Ishikawa (cell line): ENCODE measurements around the gene RAD51C.
A peak's percentile ranks its signal among the peaks of the same experiment; 100 is the strongest.

Source experiments
- CEBPB ChIP-seq: IDR thresholded peaks from 2 replicates; pipeline ENCODE4 v1.6.1; 2012
- CREB1 ChIP-seq: IDR thresholded peaks from 2 replicates; pipeline ENCODE4 v1.6.1; 2012; ENCODE audit warnings: low read depth
- EGR1 ChIP-seq: IDR thresholded peaks from 2 replicates; pipeline ENCODE4 v1.6.1; 2012
- EP300 ChIP-seq: IDR thresholded peaks from 2 replicates; pipeline ENCODE4 v1.6.1; 2012; ENCODE audit warnings: borderline replicate concordance
- FOXM1 ChIP-seq: IDR thresholded peaks from 2 replicates; pipeline ENCODE4 v1.6.1; 2012; ENCODE audit warnings: low read depth, borderline replicate concordance
- NFIC ChIP-seq: IDR thresholded peaks from 2 replicates; pipeline ENCODE4 v1.6.1; 2012
- RAD21 ChIP-seq: IDR thresholded peaks from 2 replicates; pipeline ENCODE4 v1.6.1; 2012; ENCODE audit warnings: low read depth
- TAF1 ChIP-seq: IDR thresholded peaks from 2 replicates; pipeline ENCODE4 v1.6.1; 2012; ENCODE audit warnings: low read depth, mild to moderate bottlenecking
- TCF12 ChIP-seq: IDR thresholded peaks from 2 replicates; pipeline ENCODE4 v1.6.1; 2012; ENCODE audit warnings: low read depth
- TEAD4 ChIP-seq: IDR thresholded peaks from 2 replicates; pipeline ENCODE4 v1.6.1; 2012
- YY1 ChIP-seq: IDR thresholded peaks from 2 replicates; pipeline ENCODE4 v1.6.1; 2012; ENCODE audit warnings: low read depth
- ZBTB7A ChIP-seq: IDR thresholded peaks from 2 replicates; pipeline ENCODE4 v1.6.1; 2012; ENCODE audit warnings: low read depth
- TF ChIP-seq, protein P1 (sequence below): IDR thresholded peaks from 2 replicates; pipeline ENCODE4 v1.6.1; 2012
- TF ChIP-seq, protein P2 (sequence below): IDR thresholded peaks from 2 replicates; pipeline ENCODE4 v1.6.1; 2012; ENCODE audit warnings: low read depth, mild to moderate bottlenecking
- TF ChIP-seq, protein P3 (sequence below): IDR thresholded peaks from 2 replicates; pipeline ENCODE4 v1.6.1; 2012

Gene RAD51C

DNA sequence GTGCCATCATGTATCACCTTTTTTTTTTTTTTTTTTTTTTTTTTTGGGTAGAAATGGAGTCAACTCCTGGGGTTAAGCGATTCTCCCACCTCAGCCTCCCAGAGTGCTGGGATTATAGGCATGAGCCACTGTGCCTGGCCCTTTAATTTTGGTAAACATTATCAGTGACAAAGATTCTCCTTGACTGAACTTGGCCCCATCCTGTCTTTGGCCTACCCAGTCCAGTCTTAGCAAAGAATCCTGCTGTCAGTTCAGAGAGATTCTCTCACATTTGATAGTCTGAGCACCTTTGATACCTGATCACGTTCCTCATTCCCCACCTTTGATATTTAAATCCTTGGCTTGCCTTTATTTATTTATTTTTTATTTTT is 11.5 kb downstream of the RAD51C start:
- TF ChIP-seq, protein P1, sequence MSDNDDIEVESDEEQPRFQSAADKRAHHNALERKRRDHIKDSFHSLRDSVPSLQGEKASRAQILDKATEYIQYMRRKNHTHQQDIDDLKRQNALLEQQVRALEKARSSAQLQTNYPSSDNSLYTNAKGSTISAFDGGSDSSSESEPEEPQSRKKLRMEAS = no peak
- TF ChIP-seq CREB1 (no peak), EGR1 (no peak), TAF1 (no peak)
- TF ChIP-seq, protein P2, sequence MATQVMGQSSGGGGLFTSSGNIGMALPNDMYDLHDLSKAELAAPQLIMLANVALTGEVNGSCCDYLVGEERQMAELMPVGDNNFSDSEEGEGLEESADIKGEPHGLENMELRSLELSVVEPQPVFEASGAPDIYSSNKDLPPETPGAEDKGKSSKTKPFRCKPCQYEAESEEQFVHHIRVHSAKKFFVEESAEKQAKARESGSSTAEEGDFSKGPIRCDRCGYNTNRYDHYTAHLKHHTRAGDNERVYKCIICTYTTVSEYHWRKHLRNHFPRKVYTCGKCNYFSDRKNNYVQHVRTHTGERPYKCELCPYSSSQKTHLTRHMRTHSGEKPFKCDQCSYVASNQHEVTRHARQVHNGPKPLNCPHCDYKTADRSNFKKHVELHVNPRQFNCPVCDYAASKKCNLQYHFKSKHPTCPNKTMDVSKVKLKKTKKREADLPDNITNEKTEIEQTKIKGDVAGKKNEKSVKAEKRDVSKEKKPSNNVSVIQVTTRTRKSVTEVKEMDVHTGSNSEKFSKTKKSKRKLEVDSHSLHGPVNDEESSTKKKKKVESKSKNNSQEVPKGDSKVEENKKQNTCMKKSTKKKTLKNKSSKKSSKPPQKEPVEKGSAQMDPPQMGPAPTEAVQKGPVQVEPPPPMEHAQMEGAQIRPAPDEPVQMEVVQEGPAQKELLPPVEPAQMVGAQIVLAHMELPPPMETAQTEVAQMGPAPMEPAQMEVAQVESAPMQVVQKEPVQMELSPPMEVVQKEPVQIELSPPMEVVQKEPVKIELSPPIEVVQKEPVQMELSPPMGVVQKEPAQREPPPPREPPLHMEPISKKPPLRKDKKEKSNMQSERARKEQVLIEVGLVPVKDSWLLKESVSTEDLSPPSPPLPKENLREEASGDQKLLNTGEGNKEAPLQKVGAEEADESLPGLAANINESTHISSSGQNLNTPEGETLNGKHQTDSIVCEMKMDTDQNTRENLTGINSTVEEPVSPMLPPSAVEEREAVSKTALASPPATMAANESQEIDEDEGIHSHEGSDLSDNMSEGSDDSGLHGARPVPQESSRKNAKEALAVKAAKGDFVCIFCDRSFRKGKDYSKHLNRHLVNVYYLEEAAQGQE = no peak

DNA sequence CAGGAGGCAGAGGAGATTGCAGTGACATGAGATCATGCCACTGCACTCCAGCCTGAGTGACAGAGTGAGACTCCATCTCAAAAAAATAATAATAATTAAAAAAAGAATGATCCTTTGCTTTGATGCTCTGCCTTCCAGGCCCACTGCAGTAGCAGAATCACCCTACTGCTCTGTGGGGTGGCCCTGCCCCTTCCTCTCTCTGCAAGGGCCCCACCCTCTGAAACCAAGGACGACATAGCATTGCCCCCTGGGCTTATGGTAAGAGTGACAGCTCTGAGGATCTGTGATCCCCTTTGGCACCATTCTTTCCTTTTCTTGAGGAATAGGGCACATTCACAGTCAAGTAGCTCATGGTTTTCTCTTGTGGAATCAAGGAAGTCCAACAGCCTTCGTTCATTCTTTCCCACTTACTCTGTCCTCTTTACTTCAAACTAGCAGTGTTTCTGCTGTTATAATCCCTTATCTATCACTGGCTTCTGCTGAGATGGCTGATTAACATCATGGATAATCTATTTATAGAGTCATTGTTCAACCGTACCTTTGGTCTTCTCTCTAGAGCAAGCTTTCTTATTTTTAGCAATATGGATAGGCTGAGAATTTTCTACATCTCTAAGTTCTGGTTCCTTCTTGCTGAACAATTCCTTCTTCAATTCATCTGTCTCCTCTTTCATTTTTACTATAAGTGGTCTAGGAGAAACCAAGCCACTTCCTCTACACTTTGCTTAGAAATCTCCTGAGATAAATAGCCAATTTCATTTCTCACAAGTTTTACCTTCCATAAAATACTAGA is 14.1 kb downstream of the RAD51C start:
- TF ChIP-seq EP300 (no peak), TEAD4 (no peak), ZBTB7A (no peak), TAF1 (no peak), CREB1 (no peak), EGR1 (no peak), CEBPB (no peak), FOXM1 (no peak), YY1 (no peak)
- TF ChIP-seq, protein P2 = no peak

DNA sequence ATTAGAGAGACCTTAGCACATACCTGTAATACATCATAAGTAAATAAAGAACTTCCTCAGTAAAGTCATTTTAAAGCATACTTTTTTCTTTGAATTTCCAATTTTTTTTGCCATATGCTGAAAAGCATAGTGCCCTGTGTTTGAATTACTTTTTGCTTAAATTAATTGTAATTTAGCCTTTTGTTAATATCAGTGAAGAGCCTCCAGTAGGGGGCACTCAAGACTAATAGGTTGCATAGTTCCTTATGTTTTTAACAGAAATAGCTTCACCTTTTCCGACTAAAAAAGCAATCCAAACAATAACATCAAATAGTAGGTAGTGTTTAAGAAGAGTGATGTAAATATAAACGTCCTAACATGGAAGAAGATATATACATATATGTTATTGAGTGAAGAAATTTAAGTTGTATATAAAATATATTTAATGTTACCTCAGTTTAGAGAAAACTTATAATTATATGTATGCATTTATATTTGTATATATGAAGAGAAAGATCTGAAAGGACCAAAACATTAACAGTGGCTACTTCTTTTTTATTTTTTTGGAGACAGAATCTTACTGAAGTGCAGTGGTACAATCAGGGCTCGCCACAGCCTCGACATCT is 18.6 kb downstream of the RAD51C start:
- TF ChIP-seq RAD21 = peak; percentile 73
- no peak for TF ChIP-seq NFIC

DNA sequence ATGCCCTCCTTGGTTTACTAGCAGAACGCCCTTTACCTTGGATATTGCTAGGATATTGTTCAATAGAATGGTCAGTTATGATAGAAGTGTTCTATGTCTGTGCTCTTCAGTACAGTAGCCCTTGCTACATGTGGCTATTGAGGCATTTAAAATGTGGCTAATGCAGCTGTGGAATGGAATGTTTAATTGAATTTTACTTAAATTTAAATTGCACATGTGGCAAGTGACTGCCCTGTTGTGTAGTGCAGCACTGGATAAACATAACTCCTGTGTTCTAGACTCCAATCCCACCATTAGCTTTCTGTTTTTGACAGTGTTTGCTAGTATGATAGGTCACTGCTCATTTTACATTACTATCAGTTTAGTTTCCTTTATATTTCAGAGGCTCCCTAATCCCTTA is 29.9 kb downstream of the RAD51C start:
- no peak for TF ChIP-seq CREB1
- no peak for TF ChIP-seq NFIC

DNA sequence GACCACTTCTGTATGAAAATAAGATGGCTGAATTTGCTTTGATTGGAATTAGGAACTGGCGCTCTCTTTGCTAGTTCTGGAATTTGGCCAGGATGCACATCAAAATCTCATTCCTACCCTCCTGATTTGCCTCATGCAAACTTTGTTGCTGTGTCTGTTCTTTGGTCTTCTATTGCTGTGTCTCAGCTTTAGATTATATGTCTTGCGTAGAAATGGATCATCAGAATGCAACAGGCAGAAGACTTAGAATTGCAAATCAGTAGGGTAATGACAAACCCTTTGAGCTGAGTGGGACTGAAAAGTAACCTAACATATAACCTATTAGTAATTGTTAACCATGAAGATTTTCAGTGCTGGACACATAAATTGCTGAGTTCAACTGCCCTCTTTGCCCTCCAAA is 30.3 kb downstream of the RAD51C start:
- TF ChIP-seq, protein P3, sequence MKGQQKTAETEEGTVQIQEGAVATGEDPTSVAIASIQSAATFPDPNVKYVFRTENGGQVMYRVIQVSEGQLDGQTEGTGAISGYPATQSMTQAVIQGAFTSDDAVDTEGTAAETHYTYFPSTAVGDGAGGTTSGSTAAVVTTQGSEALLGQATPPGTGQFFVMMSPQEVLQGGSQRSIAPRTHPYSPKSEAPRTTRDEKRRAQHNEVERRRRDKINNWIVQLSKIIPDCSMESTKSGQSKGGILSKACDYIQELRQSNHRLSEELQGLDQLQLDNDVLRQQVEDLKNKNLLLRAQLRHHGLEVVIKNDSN = no peak
- TF ChIP-seq CEBPB = no peak
- no peak for TF ChIP-seq EGR1
- TF ChIP-seq CREB1 = no peak
- no peak for TF ChIP-seq TAF1
- TF ChIP-seq TCF12 = no peak
- TF ChIP-seq, protein P1 = no peak

DNA sequence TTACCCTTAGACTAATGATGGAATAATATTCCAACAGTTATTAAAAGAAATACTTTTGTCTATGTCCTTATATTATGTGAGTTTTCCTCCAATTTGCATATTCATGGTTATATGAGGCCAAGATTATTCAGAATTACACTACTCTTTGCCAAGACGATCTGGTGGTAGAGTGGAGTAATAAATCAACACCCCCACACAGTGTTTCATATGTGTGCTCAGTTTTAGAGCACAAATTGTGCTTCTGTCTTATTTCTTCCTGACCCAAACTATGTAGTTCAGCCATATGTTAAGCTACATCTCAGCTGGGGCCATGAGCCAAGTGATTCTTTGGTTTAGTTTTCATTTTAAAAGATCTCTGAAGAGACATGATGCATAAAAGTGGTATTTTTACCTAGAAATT is 36.4 kb downstream of the RAD51C start:
- TF ChIP-seq EP300 (no peak), FOXM1 (no peak), TEAD4 (no peak), TCF12 (no peak), CEBPB (no peak)
- TF ChIP-seq, protein P2 = no peak
- TF ChIP-seq, protein P3 = no peak
